Stimulated activated CD8-positive, alpha-beta memory T cell treated with anti-CD3 and anti-CD28 coated beads, Interleukin-4, amount 100 ng/mL, for 1 hour (primary cell): ENCODE measurements around the gene INF2.
"Not testable (repeated sequence)": the region's sequence is repeated elsewhere in the genome, so short reads cannot be mapped to it uniquely, and the experiment has no call there.

ENCODE experiments used
- DNase-seq, 2 donors: peaks; one replicate each; pipeline ENCODE4 v3.0.0-alpha.2; 2020; ENCODE audit warnings: low read depth in 2 of 2, low spot score in 1 of 2

INF2 gene

GRCh38 chr14:104657101-104657524, 32.3 kb upstream of the INF2 start:
- no peak for DNase-seq

- DNase-seq = no peak
These were observed 31.7 kb upstream of the INF2 start for GRCh38 chr14:104657563-104658324.

- no peak for DNase-seq
These were observed 31.1 kb upstream of the INF2 start for GRCh38 chr14:104658325-104658712.

- no peak for DNase-seq
These were observed 30.3 kb upstream of the INF2 start for GRCh38 chr14:104659146-104659545.

GRCh38 chr14:104659764-104660523, 29.5 kb upstream of the INF2 start:
- no peak for DNase-seq

GRCh38 chr14:104660597-104660996, 28.8 kb upstream of the INF2 start:
- DNase-seq = no peak

GRCh38 chr14:104661086-104661485, 28.3 kb upstream of the INF2 start:
- DNase-seq = no peak

GRCh38 chr14:104661528-104662157, 27.8 kb upstream of the INF2 start:
- not testable (repeated sequence) for DNase-seq

GRCh38 chr14:104662472-104662871, 26.9 kb upstream of the INF2 start:
- not testable (repeated sequence) for DNase-seq

- DNase-seq = no peak
These were observed 25.3 kb upstream of the INF2 start for GRCh38 chr14:104664107-104664506.

- DNase-seq = no peak
These were observed 24.8 kb upstream of the INF2 start for GRCh38 chr14:104664588-104664987.

- no peak for DNase-seq
These were observed 24.2 kb upstream of the INF2 start for GRCh38 chr14:104665114-104665656.

GRCh38 chr14:104665657-104666522, 23.5 kb upstream of the INF2 start:
- DNase-seq = peak in 1 of 2 donors; percentile 14

GRCh38 chr14:104666523-104666895, 22.9 kb upstream of the INF2 start:
- not testable (repeated sequence) for DNase-seq

GRCh38 chr14:104666981-104667380, 22.4 kb upstream of the INF2 start:
- no peak for DNase-seq

- DNase-seq = no peak
These were observed 19.7 kb upstream of the INF2 start for GRCh38 chr14:104669697-104670096.

- not testable (repeated sequence) for DNase-seq
These were observed 18.0 kb upstream of the INF2 start for GRCh38 chr14:104671330-104671977.

GRCh38 chr14:104672119-104672518, 17.3 kb upstream of the INF2 start:
- not testable (repeated sequence) for DNase-seq

GRCh38 chr14:104673481-104673880, 15.9 kb upstream of the INF2 start:
- no peak for DNase-seq

- no peak for DNase-seq
These were observed 14.0 kb upstream of the INF2 start for GRCh38 chr14:104675447-104675846.
